WERI-Rb-1 (cell line): ENCODE data around the gene IL1RAPL1.

Source experiments
- DNase-seq: peaks from one replicate; pipeline ENCODE4 v3.0.0-alpha.2; 2020
- H3K27ac ChIP-seq: fragments of 250-450 bp; sonication (Bioruptor Pico); 2 replicates; pipeline ENCODE4 v1.5.1; 2020; ENCODE audit warnings: mild to moderate bottlenecking, moderate library complexity
- H3K27me3 ChIP-seq: fragments of 250-450 bp; sonication (Bioruptor Pico); 2 replicates; pipeline ENCODE4 v1.5.1; 2021; ENCODE audit warnings: mild to moderate bottlenecking, low read depth, moderate library complexity; ENCODE audit not compliant: insufficient read depth, severe bottlenecking
- H3K36me3 ChIP-seq: fragments of 250-450 bp; sonication (Bioruptor Pico); 2 replicates; pipeline ENCODE4 v1.5.1; 2020; ENCODE audit warnings: mild to moderate bottlenecking, moderate library complexity
- H3K4me3 ChIP-seq: 2 replicates; pipeline ENCODE4 v1.5.1; 2011; ENCODE audit warnings: low read depth, mild to moderate bottlenecking, control low read depth, low read length
- H3K9me3 ChIP-seq: fragments of 250-450 bp; sonication (Bioruptor Pico); 2 replicates; pipeline ENCODE4 v1.5.1; 2021; ENCODE audit warnings: mild to moderate bottlenecking, moderate library complexity; ENCODE audit not compliant: severe bottlenecking
- CTCF ChIP-seq: IDR thresholded peaks from 2 replicates; pipeline ENCODE4 v1.5.1; 2011; ENCODE audit warnings: low read depth, mild to moderate bottlenecking, control low read depth, inconsistent platforms, low read length

The IL1RAPL1 gene

GRCh38 chrX:29824176-29824906 is 1237.1 kb downstream of the IL1RAPL1 start:
- Histone ChIP-seq H3K36me3 (no peaks in the 10 kb centered on the region), H3K4me3 (no peak overlapping the region), H3K27ac (no peak overlapping the region), H3K9me3 (no peaks in the 10 kb centered on the region), H3K27me3 (no peaks in the 10 kb centered on the region)
- DNase-seq, result no peak
- TF ChIP-seq CTCF, result no peak

- no peak for TF ChIP-seq CTCF
- H3K4me3 ChIP-seq, result no peak overlapping the region
- no peak overlapping the region for H3K27ac ChIP-seq
- no peaks in the 10 kb centered on the region for H3K27me3 ChIP-seq
- H3K9me3 ChIP-seq, result no peaks in the 10 kb centered on the region
- no peak for DNase-seq
- no peaks in the 10 kb centered on the region for H3K36me3 ChIP-seq
Observed at GRCh38 chrX:29826742-29827141, 1239.5 kb downstream of the IL1RAPL1 start.

- H3K9me3 ChIP-seq, result no peaks in the 10 kb centered on the region
- H3K27ac ChIP-seq, result no peak overlapping the region
- H3K4me3 ChIP-seq, result no peak overlapping the region
- no peaks in the 10 kb centered on the region for H3K27me3 ChIP-seq
- TF ChIP-seq CTCF, result no peak
- no peak for DNase-seq
- no peaks in the 10 kb centered on the region for H3K36me3 ChIP-seq
Observed at GRCh38 chrX:29834311-29834710, 1247.1 kb downstream of the IL1RAPL1 start.

GRCh38 chrX:29834764-29835163 is 1247.5 kb downstream of the IL1RAPL1 start:
- no peak for TF ChIP-seq CTCF
- Histone ChIP-seq H3K36me3 (no peaks in the 10 kb centered on the region), H3K27me3 (no peaks in the 10 kb centered on the region), H3K4me3 (no peak overlapping the region), H3K27ac (no peak overlapping the region), H3K9me3 (no peaks in the 10 kb centered on the region)
- no peak for DNase-seq

- TF ChIP-seq CTCF, result no peak
- no peaks in the 10 kb centered on the region for H3K9me3 ChIP-seq
- no peaks in the 10 kb centered on the region for H3K36me3 ChIP-seq
- H3K27ac ChIP-seq, result no peak overlapping the region
- peaks cover 9% of the 10 kb centered on the region for H3K27me3 ChIP-seq
- no peak for DNase-seq
- H3K4me3 ChIP-seq, result no peak overlapping the region
Observed at GRCh38 chrX:29841750-29842149, 1254.5 kb downstream of the IL1RAPL1 start.

- no peaks in the 10 kb centered on the region for H3K36me3 ChIP-seq
- no peak for TF ChIP-seq CTCF
- H3K9me3 ChIP-seq, result no peaks in the 10 kb centered on the region
- no peak for DNase-seq
- peaks cover 9% of the 10 kb centered on the region for H3K27me3 ChIP-seq
- no peak overlapping the region for H3K4me3 ChIP-seq
- H3K27ac ChIP-seq, result no peak overlapping the region
Observed at GRCh38 chrX:29842552-29842951, 1255.3 kb downstream of the IL1RAPL1 start.
